GM12878 (cell line): ENCODE data around the gene MTO1. TPM values are rescaled to one million over a fixed set of nuclear protein-coding genes. Genes with fewer than 3 reads are reported as not detected.
A peak's percentile ranks its signal among the peaks of the same experiment; 100 is the strongest.

Experiments
- ATF3 ChIP-seq: IDR thresholded peaks from 2 replicates; pipeline ENCODE4 v1.6.1; 2011; ENCODE audit warnings: low read depth, mild to moderate bottlenecking, low read length, moderate library complexity, borderline replicate concordance; ENCODE audit errors: extremely low read depth
- CEBPZ ChIP-seq: fragments of 150-350 bp; IDR thresholded peaks from 2 replicates; pipeline ENCODE4 v1.6.1; 2016; ENCODE audit warnings: low read depth, low read length
- CHD2 ChIP-seq: IDR thresholded peaks from 2 replicates; pipeline ENCODE4 v1.6.1; 2011; ENCODE audit warnings: low read depth, low read length, improper control_type of control experiment, borderline replicate concordance
- FOXK2 ChIP-seq: fragments of 450-650 bp; IDR thresholded peaks from 2 replicates; pipeline ENCODE4 v1.6.1; 2017; ENCODE audit warnings: mild to moderate bottlenecking, moderate library complexity
- HSF1 ChIP-seq: fragments of 150-350 bp; IDR thresholded peaks from 2 replicates; pipeline ENCODE4 v1.6.1; 2014; ENCODE audit warnings: mild to moderate bottlenecking, low read depth, low read length
- IRF3 ChIP-seq: fragments of 450-650 bp; IDR thresholded peaks from 2 replicates; pipeline ENCODE4 v1.6.1; 2014; ENCODE audit warnings: mild to moderate bottlenecking
- MYB ChIP-seq: fragments of 150-350 bp; IDR thresholded peaks from 2 replicates; pipeline ENCODE4 v1.6.1; 2014; ENCODE audit warnings: mild to moderate bottlenecking, low read depth, low read length, borderline replicate concordance
- NFIC ChIP-seq: IDR thresholded peaks from 2 replicates; pipeline ENCODE4 v1.6.1; 2012; ENCODE audit warnings: low read depth, mild to moderate bottlenecking, inconsistent platforms, low read length, moderate library complexity
- NFYA ChIP-seq: IDR thresholded peaks from 2 replicates; pipeline ENCODE4 v1.6.1; 2011; ENCODE audit warnings: low read depth, mild to moderate bottlenecking, low read length, improper control_type of control experiment, borderline replicate concordance
- RBBP5 ChIP-seq: fragments of 200-600 bp; sonication (generic); conservative IDR thresholded peaks from 2 replicates; pipeline ENCODE4 v1.6.1; 2016
- RELB ChIP-seq: fragments of 450-650 bp; IDR thresholded peaks from 2 replicates; pipeline ENCODE4 v1.6.1; 2017; ENCODE audit warnings: low read depth, mild to moderate bottlenecking, moderate library complexity
- SMARCA5 ChIP-seq: fragments of 450-650 bp; IDR thresholded peaks from 2 replicates; pipeline ENCODE4 v1.6.1; 2017; ENCODE audit warnings: mild to moderate bottlenecking
- STAT1 ChIP-seq: fragments of 450-650 bp; conservative IDR thresholded peaks from 2 replicates; pipeline ENCODE4 v1.6.1; 2014; ENCODE audit warnings: antibody characterized with exemption, mild to moderate bottlenecking
- ZBTB4 ChIP-seq: fragments of 450-650 bp; formaldehyde crosslinking; IDR thresholded peaks from 2 replicates; pipeline ENCODE4 v1.4.0; 2022; ENCODE audit warnings: mild to moderate bottlenecking, moderate library complexity
- polyA plus RNA-seq, 11 experiments: library from polyadenylated mRNA; depleted of rRNA in 4 of 11; unstranded in 6 of 11; stranded (reverse) in 5 of 11; fragments of >200 nt; fragmentation: Nextera tagmentation in 4 of 11; fragmentation: Illumina TruSeq in 1 of 11; extraction: Ambion mirVana in 4 of 11; extraction: Trizol in 1 of 11; gene quantifications; 1 replicate in 1 of 11; 2 replicates in 10 of 11; pipeline versions ENCODE4 v1.2.1 to v1.2.3, GENCODE V29; 2011 to 2016; ENCODE audit warnings: inconsistent platforms in 2 of 11, missing spikeins in 2 of 11, low read depth in 1 of 11
- total RNA-seq, 4 experiments: library from RNA; depleted of rRNA in 3 of 4; stranded (reverse); fragments of >200 nt in 3 of 4; fragmentation: Illumina TruSeq in 1 of 4; extraction: Trizol in 1 of 4; gene quantifications; 2 replicates each; pipeline versions ENCODE4 v1.2.1 to v1.2.3, GENCODE V29; 2013 to 2021

The MTO1 gene
- total and polyA plus RNA-seq, 10 of the 15 experiments (the other 5 are each of a cell fraction or from before 2014, with no cell fraction given) = 24.8 to 53.6 (median 33.1) TPM

GRCh38 chr6:73523434-73524123, 62.0 kb downstream of the MTO1 start (continued):
- no peak for TF ChIP-seq SMARCA5
- TF ChIP-seq NFIC = 0 out of 2 replicates have a peak, but pooled peaks have one; percentile 12
- TF ChIP-seq ZBTB4 (CRISPR knock-in tag) = no peak
- TF ChIP-seq ATF3 = no peak
- no peak for TF ChIP-seq STAT1
- TF ChIP-seq HSF1 = no peak
- TF ChIP-seq IRF3 = no peak
- no peak for TF ChIP-seq CHD2
- 0 out of 2 replicates have a peak, but pooled peaks have one; percentile 11 for TF ChIP-seq RELB
- no peak for TF ChIP-seq FOXK2
- TF ChIP-seq MYB = no peak
- TF ChIP-seq RBBP5 = no peak
- TF ChIP-seq CEBPZ = no peak
- TF ChIP-seq NFYA = no peak
